ENCODE results near the gene BPIFB2.
"Not testable (repeated sequence)": the region's sequence is repeated elsewhere in the genome, so short reads cannot be mapped to it uniquely, and the experiment has no call there.

BPIFB2 gene

DNA sequence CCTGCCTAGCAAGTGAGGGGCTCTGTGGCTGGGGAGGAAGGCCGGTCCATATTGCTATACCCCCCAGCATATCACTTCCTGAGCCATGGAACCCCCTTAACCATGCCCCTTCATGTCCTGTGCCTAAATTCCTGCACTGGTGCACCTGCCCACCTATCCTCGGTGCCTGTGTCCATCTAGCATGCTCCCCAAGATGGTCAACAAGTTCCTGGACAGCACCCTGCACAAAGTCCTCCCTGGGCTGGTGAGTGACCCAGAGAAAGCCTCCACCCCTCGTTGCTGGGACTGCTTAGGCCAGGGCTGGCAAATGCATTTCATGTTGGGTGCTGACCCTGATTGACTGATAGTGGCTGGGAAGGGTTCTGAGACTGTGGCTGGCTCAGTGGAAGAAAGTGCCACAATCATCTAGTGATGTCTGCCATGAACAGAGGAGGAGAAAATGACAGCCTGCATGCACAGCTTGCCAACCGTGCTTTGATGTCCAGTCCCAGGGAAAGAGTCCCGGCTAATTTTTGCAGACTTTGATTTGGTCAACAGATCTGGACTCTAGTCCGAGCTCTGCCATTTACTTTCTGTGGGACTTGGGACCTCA lies 27.5 kb downstream of the BPIFB2 start:
- DNase-seq (ENCODE audit: low spot score) = no peak

- DNase-seq (ENCODE audit: low spot score) = no peak
Measured at GRCh38 chr20:33037456-33037855, 30.0 kb downstream of the BPIFB2 start.

GRCh38 chr20:33038243-33038642 lies 30.7 kb downstream of the BPIFB2 start:
- DNase-seq (ENCODE audit: low spot score) = no peak

GRCh38 chr20:33042430-33042829 lies 34.9 kb downstream of the BPIFB2 start:
- no peak for DNase-seq (ENCODE audit: low spot score)

- DNase-seq (ENCODE audit: low spot score) = no peak
Measured at GRCh38 chr20:33042983-33043730, 35.7 kb downstream of the BPIFB2 start.

DNA sequence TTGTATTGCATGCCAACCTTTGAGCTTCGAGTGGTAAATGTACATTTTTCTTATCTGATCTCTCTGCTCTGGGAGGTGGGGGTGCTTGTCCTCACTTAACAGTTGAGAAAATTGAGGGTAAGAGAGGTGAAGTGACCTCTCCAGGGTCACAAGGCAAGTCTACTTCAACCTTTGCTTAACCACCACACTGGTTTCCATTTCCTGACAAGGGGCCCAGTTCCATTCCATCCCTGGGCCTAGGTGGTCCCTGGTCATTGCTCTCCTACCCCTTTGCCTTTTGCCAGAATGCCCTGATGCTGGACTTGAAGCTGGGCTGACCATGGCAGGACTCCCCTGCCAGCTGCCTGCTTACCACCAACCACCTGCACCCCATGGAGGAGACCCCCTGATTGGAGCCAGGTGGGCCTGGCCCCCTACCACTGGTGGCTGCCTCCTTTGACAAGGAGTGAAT lies 36.3 kb downstream of the BPIFB2 start:
- DNase-seq (ENCODE audit: low spot score) = no peak

GRCh38 chr20:33045129-33045721 lies 37.7 kb downstream of the BPIFB2 start:
- DNase-seq (ENCODE audit: low spot score) = not testable (repeated sequence)

DNA sequence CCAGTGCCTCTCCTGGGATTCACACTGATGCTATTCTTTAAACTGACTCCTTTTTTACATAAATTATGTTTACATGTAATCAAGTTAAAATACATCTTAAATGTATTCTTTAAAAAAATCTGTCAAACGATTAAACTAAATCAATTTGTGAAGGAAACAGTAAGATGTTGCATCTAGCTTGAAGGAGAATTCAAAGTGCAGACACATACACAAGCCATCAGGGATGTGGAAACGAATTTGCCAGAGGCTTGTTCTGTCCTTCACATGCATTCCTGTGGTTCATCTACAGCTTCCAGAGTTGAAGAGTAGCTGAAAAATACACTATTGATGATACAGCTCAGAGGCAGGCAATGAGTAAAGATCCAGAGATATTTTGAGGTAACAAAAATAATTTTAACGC lies 38.9 kb downstream of the BPIFB2 start:
- no peak for DNase-seq (ENCODE audit: low spot score)

GRCh38 chr20:33051333-33051732 lies 43.8 kb downstream of the BPIFB2 start:
- no peak for DNase-seq (ENCODE audit: low spot score)

GRCh38 chr20:33053291-33054106 lies 46.0 kb downstream of the BPIFB2 start, which contains the start of gene BPIFB3:
Gene BPIFB3 (plus strand): TSS chr20:33053903. CDS start chr20:33055436, 1,533 bp downstream.
- no peak for DNase-seq (ENCODE audit: low spot score)

GRCh38 chr20:33054381-33054780 lies 46.9 kb downstream of the BPIFB2 start:
- DNase-seq (ENCODE audit: low spot score) = no peak

DNA sequence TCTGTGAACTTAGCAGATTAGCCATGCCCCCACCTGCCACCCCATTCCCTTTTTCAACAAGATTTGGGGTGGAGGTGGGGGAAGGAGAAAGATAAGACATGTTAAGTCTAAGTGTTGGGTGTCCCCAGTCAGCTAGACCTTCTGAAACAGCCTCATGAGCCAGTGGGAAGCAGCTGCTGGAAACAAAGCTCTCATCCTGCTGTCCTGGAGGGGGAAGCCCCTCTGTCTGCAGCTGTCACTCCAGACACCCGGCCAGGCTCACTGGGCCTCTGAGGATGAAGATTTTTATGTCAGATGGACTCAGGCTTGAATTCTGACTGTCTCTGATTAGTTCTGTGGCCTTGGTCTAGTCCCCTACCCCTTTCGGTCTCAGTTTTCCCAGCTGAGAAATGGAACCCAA lies 47.3 kb downstream of the BPIFB2 start:
- no peak for DNase-seq (ENCODE audit: low spot score)

GRCh38 chr20:33059136-33059535 lies 51.6 kb downstream of the BPIFB2 start:
- no peak for DNase-seq (ENCODE audit: low spot score)

DNA sequence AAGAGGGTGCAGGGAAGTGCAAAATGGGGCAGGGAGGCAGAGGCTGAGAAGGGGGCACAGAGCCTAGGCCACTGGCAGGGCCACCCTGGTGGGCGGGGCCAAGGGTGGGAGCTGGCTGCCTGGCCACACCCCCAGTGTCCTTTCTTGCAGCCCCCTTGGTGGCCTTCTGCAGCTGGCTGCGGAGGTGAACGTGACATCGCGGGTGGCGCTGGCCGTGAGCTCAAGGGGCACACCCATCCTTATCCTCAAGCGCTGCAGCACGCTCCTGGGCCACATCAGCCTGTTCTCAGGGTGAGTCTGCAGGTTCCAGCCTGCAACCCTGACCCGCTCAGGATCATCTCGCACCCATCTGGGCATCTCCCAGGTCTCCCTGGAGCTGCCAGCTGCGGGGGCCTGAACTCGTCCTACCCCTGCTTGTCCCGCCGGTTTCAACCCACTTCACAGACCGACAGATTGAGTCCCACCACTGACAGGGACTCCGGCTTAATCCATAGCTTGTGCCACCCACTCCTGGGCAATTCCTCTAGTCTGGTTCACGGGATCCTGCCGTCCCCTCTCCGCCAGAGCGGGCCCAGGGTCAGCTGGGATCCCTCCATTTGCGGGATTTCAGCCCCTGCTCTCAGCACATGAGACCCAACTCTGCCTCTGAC lies 52.4 kb downstream of the BPIFB2 start:
- no peak for DNase-seq (ENCODE audit: low spot score)

GRCh38 chr20:33061658-33062028 lies 54.1 kb downstream of the BPIFB2 start:
- DNase-seq (ENCODE audit: low spot score) = no peak

GRCh38 chr20:33062105-33062824 lies 54.8 kb downstream of the BPIFB2 start:
- no peak for DNase-seq (ENCODE audit: low spot score)

DNA sequence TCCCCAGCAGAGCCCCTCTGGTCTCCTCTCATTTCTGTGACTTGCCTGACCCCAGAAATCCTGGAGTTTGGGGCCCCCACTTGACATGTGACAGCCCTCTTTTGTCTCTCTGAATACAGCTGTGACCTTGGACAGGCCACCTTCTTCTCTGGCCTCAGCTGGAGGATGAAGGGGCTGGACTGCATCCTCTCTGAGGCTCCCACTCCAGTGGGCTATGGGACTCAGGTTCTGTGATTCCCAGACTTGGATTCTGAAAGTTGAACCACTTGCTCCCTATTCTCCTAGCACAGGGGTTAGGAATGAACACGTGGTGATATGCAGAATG lies 55.3 kb downstream of the BPIFB2 start:
- no peak for DNase-seq (ENCODE audit: low spot score)

- DNase-seq (ENCODE audit: low spot score) = no peak
Measured at GRCh38 chr20:33063271-33063670, 55.8 kb downstream of the BPIFB2 start.

- no peak for DNase-seq (ENCODE audit: low spot score)
Measured at GRCh38 chr20:33064572-33065287, 57.2 kb downstream of the BPIFB2 start.

DNA sequence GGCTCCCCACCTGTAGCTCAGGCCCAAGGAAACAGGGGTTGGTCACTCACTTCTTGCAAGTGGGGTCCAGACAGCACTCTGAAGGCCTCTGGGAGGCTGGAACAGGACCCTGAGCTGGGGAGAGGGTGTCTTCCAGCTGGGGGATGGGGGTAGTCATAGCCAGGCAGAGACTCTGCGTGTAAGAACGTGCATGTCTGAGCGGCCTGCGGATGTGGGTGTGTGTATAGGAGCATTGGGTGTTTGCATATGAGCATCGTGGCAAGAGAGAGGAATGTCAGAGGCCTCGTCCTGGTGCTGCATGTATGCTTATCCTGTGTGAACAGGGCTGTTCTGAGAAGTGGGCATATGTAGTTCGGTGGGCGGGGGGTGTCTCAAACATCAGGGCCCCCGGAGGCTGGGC lies 58.3 kb downstream of the BPIFB2 start:
- no peak for DNase-seq (ENCODE audit: low spot score)

DNA sequence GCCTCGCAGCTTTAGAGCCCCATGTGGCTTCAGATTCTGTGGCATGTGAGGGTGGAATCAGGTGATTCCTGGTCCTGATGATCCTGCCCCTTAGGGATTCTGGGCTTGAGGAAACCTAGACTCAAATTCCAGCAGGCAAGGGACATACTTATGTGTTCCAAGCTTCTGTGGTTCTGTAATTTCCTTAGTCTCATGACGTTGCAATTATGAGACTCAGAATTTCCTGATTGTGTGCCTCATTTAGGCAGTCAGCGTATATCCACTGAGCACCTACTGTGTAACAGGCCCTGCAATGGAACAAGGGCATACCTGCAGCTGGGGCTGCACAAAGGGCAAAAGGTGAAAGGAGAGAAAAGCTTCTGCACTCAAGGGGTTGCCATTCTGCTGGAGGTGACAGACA lies 60.3 kb downstream of the BPIFB2 start:
- no peak for DNase-seq (ENCODE audit: low spot score)

All from CD4-positive, alpha-beta T cell treated with Interleukin-6 at 100 ng/mL for 8 hours (primary cell).